HL-60 (cell line): ENCODE results near the gene ENG.

Experiments
- DNase-seq, 2 experiments: peaks; one replicate each; pipeline ENCODE4 v3.0.0-alpha.2; 2010 to 2020; ENCODE audit warnings: low read depth in 1 of 2, low spot score in 1 of 2
- H3K27ac ChIP-seq: fragments of 250-450 bp; sonication (Bioruptor Pico); replicated peaks from 2 replicates; pipeline ENCODE4 v1.5.1; 2020; ENCODE audit warnings: mild to moderate bottlenecking, moderate library complexity
- H3K27me3 ChIP-seq: fragments of 250-450 bp; sonication (Bioruptor Pico); 2 replicates; pipeline ENCODE4 v1.5.1; 2021; ENCODE audit warnings: mild to moderate bottlenecking, moderate library complexity; ENCODE audit not compliant: insufficient read depth, poor library complexity, severe bottlenecking
- H3K4me3 ChIP-seq: replicated peaks from 2 replicates; pipeline ENCODE4 v1.5.1; 2011; ENCODE audit warnings: mild to moderate bottlenecking, control low read depth, low read length; ENCODE audit not compliant: insufficient read depth
- GABPA ChIP-seq: IDR thresholded peaks from 2 replicates; pipeline ENCODE4 v1.6.1; 2012; ENCODE audit warnings: low read depth
- POLR2AphosphoS5 ChIP-seq: IDR thresholded peaks from 2 replicates; pipeline ENCODE4 v1.6.1; 2012; ENCODE audit warnings: low read depth
- SPI1 ChIP-seq: IDR thresholded peaks from 2 replicates; pipeline ENCODE4 v1.6.1; 2012; ENCODE audit warnings: low read depth, mild to moderate bottlenecking, borderline replicate concordance
- long read RNA-seq: library from polyadenylated mRNA; unstranded; transcript quantifications from one replicate; pipeline ENCODE4 v2.0.0, GENCODE V29; 2020
- TF ChIP-seq, protein P1 (sequence below): IDR thresholded peaks from 2 replicates; pipeline ENCODE4 v1.6.1; 2012; ENCODE audit warnings: low read depth; ENCODE audit not compliant: insufficient replicate concordance
- TF ChIP-seq, protein P2 (sequence below): IDR thresholded peaks from one replicate; pipeline ENCODE4 v1.5.1; 2011; ENCODE audit warnings: low read length, control low read depth, inconsistent platforms; ENCODE audit not compliant: insufficient read depth

ENG gene
- long read RNA-seq, transcript ENG-201 (14 exons, 3,059 nt): minor isoform, 7 of 325 reads
- long read RNA-seq, transcript ENG-202 (15 exons, 3,048 nt): major isoform, 256 of 325 reads
- long read RNA-seq, partial matches to known transcripts: 48 of 325 reads
- long read RNA-seq, other reads (novel, unspliced or antisense): 14 of 325 reads

GRCh38 chr9:127854184-127854806 is at the start of gene ENG:
Gene ENG, minus strand, starts transcription at chr9:127854658. Its CDS starts 303 bp downstream, at chr9:127854355.
- DNase-seq: peak in 1 of 2 experiments; percentile 55
- no peaks in the 10 kb centered on the region for H3K27me3 ChIP-seq
- TF ChIP-seq, protein P1, sequence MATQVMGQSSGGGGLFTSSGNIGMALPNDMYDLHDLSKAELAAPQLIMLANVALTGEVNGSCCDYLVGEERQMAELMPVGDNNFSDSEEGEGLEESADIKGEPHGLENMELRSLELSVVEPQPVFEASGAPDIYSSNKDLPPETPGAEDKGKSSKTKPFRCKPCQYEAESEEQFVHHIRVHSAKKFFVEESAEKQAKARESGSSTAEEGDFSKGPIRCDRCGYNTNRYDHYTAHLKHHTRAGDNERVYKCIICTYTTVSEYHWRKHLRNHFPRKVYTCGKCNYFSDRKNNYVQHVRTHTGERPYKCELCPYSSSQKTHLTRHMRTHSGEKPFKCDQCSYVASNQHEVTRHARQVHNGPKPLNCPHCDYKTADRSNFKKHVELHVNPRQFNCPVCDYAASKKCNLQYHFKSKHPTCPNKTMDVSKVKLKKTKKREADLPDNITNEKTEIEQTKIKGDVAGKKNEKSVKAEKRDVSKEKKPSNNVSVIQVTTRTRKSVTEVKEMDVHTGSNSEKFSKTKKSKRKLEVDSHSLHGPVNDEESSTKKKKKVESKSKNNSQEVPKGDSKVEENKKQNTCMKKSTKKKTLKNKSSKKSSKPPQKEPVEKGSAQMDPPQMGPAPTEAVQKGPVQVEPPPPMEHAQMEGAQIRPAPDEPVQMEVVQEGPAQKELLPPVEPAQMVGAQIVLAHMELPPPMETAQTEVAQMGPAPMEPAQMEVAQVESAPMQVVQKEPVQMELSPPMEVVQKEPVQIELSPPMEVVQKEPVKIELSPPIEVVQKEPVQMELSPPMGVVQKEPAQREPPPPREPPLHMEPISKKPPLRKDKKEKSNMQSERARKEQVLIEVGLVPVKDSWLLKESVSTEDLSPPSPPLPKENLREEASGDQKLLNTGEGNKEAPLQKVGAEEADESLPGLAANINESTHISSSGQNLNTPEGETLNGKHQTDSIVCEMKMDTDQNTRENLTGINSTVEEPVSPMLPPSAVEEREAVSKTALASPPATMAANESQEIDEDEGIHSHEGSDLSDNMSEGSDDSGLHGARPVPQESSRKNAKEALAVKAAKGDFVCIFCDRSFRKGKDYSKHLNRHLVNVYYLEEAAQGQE: peak; percentile 10
- peak; percentile 59; the same call in 1 of the 2 replicates for TF ChIP-seq SPI1
- peak; percentile 28; the same call in 1 of the 2 replicates for TF ChIP-seq POLR2AphosphoS5
- TF ChIP-seq, protein P2, sequence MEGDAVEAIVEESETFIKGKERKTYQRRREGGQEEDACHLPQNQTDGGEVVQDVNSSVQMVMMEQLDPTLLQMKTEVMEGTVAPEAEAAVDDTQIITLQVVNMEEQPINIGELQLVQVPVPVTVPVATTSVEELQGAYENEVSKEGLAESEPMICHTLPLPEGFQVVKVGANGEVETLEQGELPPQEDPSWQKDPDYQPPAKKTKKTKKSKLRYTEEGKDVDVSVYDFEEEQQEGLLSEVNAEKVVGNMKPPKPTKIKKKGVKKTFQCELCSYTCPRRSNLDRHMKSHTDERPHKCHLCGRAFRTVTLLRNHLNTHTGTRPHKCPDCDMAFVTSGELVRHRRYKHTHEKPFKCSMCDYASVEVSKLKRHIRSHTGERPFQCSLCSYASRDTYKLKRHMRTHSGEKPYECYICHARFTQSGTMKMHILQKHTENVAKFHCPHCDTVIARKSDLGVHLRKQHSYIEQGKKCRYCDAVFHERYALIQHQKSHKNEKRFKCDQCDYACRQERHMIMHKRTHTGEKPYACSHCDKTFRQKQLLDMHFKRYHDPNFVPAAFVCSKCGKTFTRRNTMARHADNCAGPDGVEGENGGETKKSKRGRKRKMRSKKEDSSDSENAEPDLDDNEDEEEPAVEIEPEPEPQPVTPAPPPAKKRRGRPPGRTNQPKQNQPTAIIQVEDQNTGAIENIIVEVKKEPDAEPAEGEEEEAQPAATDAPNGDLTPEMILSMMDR: no peak
- H3K4me3 ChIP-seq: peak within 1 kb of the TSS; percentile 83
- H3K27ac ChIP-seq: peak within 1 kb of the TSS; percentile 71

DNA sequence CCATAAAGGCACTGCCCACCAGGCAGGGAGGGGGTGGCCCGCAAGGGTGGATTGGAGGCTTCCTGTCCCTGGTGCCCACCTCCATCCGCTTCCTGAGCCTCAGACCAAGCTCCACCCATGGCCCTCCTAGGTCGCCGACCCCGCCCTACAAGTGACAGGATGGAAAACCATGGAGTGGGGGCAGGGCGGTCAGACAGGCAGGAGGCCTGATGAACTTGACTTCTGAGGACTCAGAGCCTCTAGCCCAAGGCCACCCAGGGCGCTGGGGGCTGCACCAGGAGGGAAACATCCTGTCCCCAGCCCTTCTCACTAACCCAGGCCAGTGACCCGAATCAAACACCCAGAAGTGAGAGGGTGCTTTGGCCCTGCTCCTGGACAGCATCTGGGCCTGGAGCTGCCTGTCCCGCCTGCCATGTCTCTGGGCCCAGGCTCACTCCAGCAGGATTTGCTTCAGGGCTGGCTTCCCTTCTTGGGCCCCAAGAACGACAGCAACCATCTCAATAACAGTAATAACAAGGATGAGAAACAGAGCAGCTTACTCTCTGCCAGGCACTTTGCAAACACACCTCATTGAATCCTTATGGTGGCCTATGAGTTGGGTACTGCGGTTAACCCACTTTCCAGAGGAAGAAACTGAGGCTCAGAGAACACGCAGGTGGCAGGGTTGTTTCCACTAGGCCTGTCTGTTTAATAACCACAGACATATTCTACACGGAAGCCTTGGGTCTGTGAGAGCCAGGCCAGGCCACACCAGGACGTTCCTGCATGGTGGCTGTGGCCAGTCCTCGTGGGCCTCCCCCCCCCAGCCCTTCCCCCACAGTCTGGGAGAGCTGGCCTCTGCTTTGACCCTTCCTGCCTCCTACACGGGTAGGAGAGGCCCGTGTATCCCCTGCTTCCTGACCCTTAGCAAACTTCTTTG is 49.4 kb upstream of the ENG start:
- peak in 1 of 2 experiments; percentile 23 for DNase-seq
- no peaks in the 10 kb centered on the region for H3K27me3 ChIP-seq
- TF ChIP-seq SPI1 (no peak), GABPA (no peak), POLR2AphosphoS5 (no peak)
- TF ChIP-seq, protein P2: no peak
- TF ChIP-seq, protein P1: no peak
- peak overlapping the region; percentile 77 for H3K27ac ChIP-seq
- no peak overlapping the region for H3K4me3 ChIP-seq

DNA sequence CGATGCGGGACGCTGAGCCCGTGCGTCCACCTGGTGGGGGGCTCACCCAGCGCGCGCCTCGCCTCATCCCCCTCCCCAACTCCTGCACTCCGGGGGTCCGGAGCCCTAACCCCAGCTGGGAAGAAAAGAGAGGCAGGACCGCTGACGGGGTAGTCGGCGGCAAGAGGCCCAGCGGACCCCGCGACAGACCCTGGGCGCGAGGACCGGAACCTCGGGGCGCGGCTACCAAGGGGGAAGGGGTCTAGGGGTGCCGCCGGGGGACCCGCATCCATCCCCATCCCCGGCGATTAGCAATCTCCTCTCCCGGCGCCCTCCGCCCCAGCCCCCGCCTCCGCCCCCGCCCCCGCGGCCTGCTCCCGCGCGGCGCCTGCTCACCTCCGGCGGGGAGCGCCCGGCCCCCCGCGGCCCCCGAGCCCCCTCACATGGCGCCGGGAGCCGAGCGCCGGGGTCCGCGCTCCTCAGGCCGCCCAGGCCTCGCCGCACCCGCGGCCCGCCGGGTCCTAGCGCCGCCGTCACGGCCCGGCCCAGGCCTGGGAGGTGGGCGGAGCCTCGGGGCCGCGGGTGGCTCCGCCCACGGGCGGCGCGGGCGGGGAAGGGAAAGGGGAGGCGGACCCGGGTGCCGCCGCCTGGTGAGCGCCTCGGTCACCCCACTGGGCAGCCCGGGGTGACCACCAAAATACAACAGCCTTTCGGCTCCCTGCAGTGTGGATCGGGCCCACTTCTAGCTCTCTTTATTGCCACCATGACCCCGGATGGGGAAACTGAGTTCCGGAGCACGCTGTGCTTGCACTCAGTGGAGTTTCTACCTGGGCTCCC is 44.9 kb upstream of the ENG start, which contains the start of gene ST6GALNAC6:
TSS of gene ST6GALNAC6 (minus strand) at position 476 of the 816 bp plus-strand sequence. CDS start 1,622 bp downstream, outside the sequence.
- TF ChIP-seq POLR2AphosphoS5 (no peak), GABPA (peak; percentile 39; the same call in 1 of the 2 replicates), SPI1 (no peak)
- TF ChIP-seq, protein P1: no peak
- TF ChIP-seq, protein P2: no peak
- Histone ChIP-seq H3K27me3 (no peaks in the 10 kb centered on the region), H3K4me3 (peak within 1 kb of the TSS; percentile 80), H3K27ac (peak within 1 kb of the TSS; percentile 9; the same call in 1 of the 2 replicates)
- DNase-seq: peak; percentile 41 to 59
